ENCODE results near the gene APOOL.

Gene APOOL

GRCh38 chrX:85113746-85114145 is 110.1 kb downstream of the APOOL start:
- TF ChIP-seq ZFX (IDR thresholded peaks at IDR 0.05; ENCODE audit: borderline replicate concordance), result no peak
- no peak for TF ChIP-seq CTCF (IDR thresholded peaks at IDR 0.05)
- no peak overlapping the region for H3K27ac ChIP-seq

GRCh38 chrX:85114171-85114570 is 110.5 kb downstream of the APOOL start:
- TF ChIP-seq CTCF (IDR thresholded peaks at IDR 0.05), result no peak
- TF ChIP-seq ZFX (IDR thresholded peaks at IDR 0.05; ENCODE audit: borderline replicate concordance), result no peak
- H3K27ac ChIP-seq, result no peak overlapping the region

GRCh38 chrX:85114776-85115175 is 111.1 kb downstream of the APOOL start:
- TF ChIP-seq ZFX (IDR thresholded peaks at IDR 0.05; ENCODE audit: borderline replicate concordance) (no peak), CTCF (IDR thresholded peaks at IDR 0.05) (no peak)
- H3K27ac ChIP-seq, result no peak overlapping the region

- no peak for TF ChIP-seq ZFX (IDR thresholded peaks at IDR 0.05; ENCODE audit: borderline replicate concordance)
- no peak for TF ChIP-seq CTCF (IDR thresholded peaks at IDR 0.05)
Measured at GRCh38 chrX:85115252-85115651, 111.6 kb downstream of the APOOL start.

GRCh38 chrX:85136409-85136808 is 132.7 kb downstream of the APOOL start:
- TF ChIP-seq ZFX (IDR thresholded peaks at IDR 0.05; ENCODE audit: borderline replicate concordance), result no peak
- no peak for TF ChIP-seq CTCF (IDR thresholded peaks at IDR 0.05)
- H3K27ac ChIP-seq, result no peak overlapping the region

More at GRCh38 chrX:85115252-85115651, 111.6 kb downstream of the APOOL start:
- H3K27ac ChIP-seq, result no peak overlapping the region

GRCh38 chrX:85139422-85139821 is 135.7 kb downstream of the APOOL start:
- H3K27ac ChIP-seq, result no peak overlapping the region
- TF ChIP-seq ZFX (IDR thresholded peaks at IDR 0.05; ENCODE audit: borderline replicate concordance), result no peak
- no peak for TF ChIP-seq CTCF (IDR thresholded peaks at IDR 0.05)

- TF ChIP-seq ZFX (IDR thresholded peaks at IDR 0.05; ENCODE audit: borderline replicate concordance), result no peak
- TF ChIP-seq CTCF (IDR thresholded peaks at IDR 0.05), result no peak
- H3K27ac ChIP-seq, result no peak overlapping the region
Measured at GRCh38 chrX:85140964-85141363, 137.3 kb downstream of the APOOL start.

Data from 22Rv1 (cell line).